DMS53 treated with DMSO at 0.1 percent for 48 hours (cell line): ENCODE results near the gene DEXI.

ENCODE experiments used
- DNase-seq: peaks from one replicate; lab custom pipeline; 2025; ENCODE audit not compliant: unreplicated experiment; lab: John Stamatoyannopoulos, UW

Gene DEXI

GRCh38 chr16:10895053-10895946, 47.0 kb downstream of the DEXI start:
- DNase-seq = no peak

DNA sequence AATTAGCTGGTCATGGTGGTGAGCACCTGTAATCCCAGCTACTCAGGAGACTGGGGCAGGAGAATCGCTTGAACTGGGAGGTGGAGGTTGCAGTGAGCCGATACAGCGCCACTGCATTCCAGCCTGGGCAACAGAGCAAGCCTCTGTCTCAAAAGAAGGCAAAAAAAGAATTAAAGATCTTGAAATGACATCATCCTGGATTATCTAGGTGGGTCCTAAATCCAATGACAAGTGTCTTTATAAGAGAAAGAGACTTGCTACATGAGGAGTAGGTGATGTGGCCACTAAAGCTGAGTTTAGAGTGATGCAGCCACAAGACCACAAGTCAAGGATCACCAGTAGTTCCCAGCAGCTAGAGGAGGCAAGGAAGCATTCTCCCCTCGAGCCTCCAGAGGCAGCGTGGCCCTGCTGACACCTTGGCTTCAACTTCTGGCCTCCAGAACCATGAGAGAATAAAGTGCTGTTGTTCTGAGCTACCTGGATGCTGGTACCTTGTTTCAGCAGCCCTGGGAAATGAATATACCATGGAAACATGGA, 49.4 kb downstream of the DEXI start:
- DNase-seq = no peak

DNA sequence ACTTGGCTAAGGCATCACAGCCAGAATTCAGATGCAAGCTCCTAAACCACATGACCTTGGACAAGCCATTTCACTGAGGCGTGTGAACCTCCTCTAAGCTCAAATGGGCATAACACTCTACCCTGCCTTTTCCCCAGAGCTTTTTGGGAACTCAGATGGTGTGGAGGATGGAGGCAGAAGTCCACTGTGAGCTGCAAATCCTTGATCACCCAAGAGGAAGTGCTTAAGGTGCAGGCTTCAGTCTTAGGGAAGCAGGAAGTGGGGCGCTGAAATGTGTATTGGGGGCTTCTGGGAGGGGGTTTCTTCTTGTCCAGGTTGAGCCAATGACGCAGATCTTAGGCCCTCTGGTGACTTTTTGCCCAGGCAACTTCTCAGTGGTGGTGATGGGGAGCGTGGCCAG, 52.4 kb downstream of the DEXI start:
- no peak for DNase-seq

- DNase-seq = no peak
Observed at GRCh38 chr16:10888320-10888937, 53.8 kb downstream of the DEXI start.

- DNase-seq = no peak
Observed at GRCh38 chr16:10885246-10885645, 57.0 kb downstream of the DEXI start.

- no peak for DNase-seq
Observed at GRCh38 chr16:10883004-10883403, 59.3 kb downstream of the DEXI start.

DNA sequence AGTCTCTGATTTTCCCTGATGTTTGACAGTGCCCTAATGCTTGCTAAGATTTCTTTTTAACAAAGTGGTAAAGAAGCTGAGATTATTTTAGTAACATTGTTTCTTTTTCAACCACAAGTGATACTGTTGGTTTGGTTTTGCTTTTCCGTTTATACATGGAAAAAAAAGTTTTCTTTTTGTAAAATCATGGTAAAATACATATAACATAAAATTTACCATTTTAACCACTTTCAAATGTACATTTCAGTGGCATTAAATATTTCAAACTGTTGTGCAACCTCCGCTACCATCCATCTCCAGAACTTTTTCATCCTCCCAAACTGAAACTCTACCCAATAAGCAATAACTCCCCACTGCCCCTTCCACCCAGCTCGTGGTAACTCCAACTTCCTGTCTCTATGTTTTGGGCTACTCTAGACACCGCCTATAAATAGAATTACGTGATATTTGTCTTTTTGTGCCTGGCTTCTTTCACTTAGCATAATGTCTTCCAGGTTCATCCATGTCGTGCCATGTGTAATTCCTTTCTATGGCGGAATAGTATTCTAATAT, 60.7 kb downstream of the DEXI start:
- no peak for DNase-seq

- DNase-seq = no peak
Observed at GRCh38 chr16:10880594-10881452, 61.4 kb downstream of the DEXI start.

GRCh38 chr16:10879681-10880589, 62.3 kb downstream of the DEXI start:
- DNase-seq = no peak
